Spleen (tissue), 13 donors: Measurements from ENCODE around the gene HSD17B7. TPM values are rescaled to one million over a fixed set of nuclear protein-coding genes. Genes with fewer than 3 reads are reported as not detected.
"Not testable (repeated sequence)": the region's sequence is repeated elsewhere in the genome, so short reads cannot be mapped to it uniquely, and the experiment has no call there.

Source experiments
- DNase-seq: peaks from one replicate; pipeline ENCODE4 v3.0.0-alpha.2; 2020
- H3K27ac ChIP-seq, 8 donors: fragments of 200-600 bp; sonication (generic) in 7 of 8; 1 replicate in 4 of 8; 2 replicates in 4 of 8; pipeline versions ENCODE4 v1.5.0 to v1.8.0; 2016 to 2021; ENCODE audit warnings: inconsistent platforms in 4 of 8, mild to moderate bottlenecking in 4 of 8, moderate library complexity in 1 of 8
- H3K27me3 ChIP-seq, 7 donors: fragments of 200-600 bp; sonication (generic) in 6 of 7; replicated peaks in 1 of 7; 1 replicate in 4 of 7; 2 replicates in 3 of 7; pipeline versions ENCODE4 v1.5.0 to v1.8.0; 2016 to 2021; ENCODE audit warnings: inconsistent platforms in 3 of 7, mild to moderate bottlenecking in 1 of 7
- H3K36me3 ChIP-seq, 6 donors: fragments of 200-600 bp; sonication (generic) in 5 of 6; 1 replicate in 4 of 6; 2 replicates in 2 of 6; pipeline versions ENCODE4 v1.5.0 to v1.8.0; 2016 to 2021; ENCODE audit warnings: inconsistent platforms in 2 of 6
- H3K4me1 ChIP-seq, 6 donors: fragments of 200-600 bp; sonication (generic) in 5 of 6; 1 replicate in 3 of 6; 2 replicates in 3 of 6; pipeline versions ENCODE4 v1.5.0 to v1.8.0; 2016 to 2021; ENCODE audit warnings: inconsistent platforms in 3 of 6
- H3K4me3 ChIP-seq, 8 donors: fragments of 200-600 bp; sonication (generic) in 7 of 8; 1 replicate in 4 of 8; 2 replicates in 4 of 8; pipeline versions ENCODE4 v1.5.0 to v1.8.0; 2016 to 2021; ENCODE audit warnings: inconsistent platforms in 4 of 8, mild to moderate bottlenecking in 4 of 8, moderate library complexity in 2 of 8
- H3K9me3 ChIP-seq, 8 donors: fragments of 200-600 bp; sonication (generic) in 7 of 8; 1 replicate in 4 of 8; 2 replicates in 4 of 8; pipeline versions ENCODE4 v1.5.0 to v1.8.0; 2016 to 2021; ENCODE audit warnings: inconsistent platforms in 4 of 8
- POLR2A ChIP-seq, 3 donors: fragments of 450-650 bp; IDR thresholded peaks; one replicate each; pipeline ENCODE4 v1.5.1; 2017; ENCODE audit warnings: antibody characterized with exemption in 3 of 3, mild to moderate bottlenecking in 1 of 3
- POLR2AphosphoS5 ChIP-seq, 3 donors: sonication (generic); formaldehyde crosslinking; IDR thresholded peaks; one replicate each; pipeline ENCODE4 v1.5.1; 2017; ENCODE audit warnings: antibody characterized with exemption in 3 of 3
- whole genome bisulfite sequencing, 5 donors: extraction: QIAGEN DNeasy Blood & Tissue Kit in 3 of 5; methylation state at CpG; one replicate each; pipeline versions ENCODE4 v1.1.5 to v1.1.7; 2013 to 2018; 5-methylcytosine and 5-hydroxymethylcytosine counted together
- intact Hi-C: fragments of 100-400 bp; cut with DNase I; formaldehyde crosslinking; loops from one replicate; pipeline ENCODE4 v1.15.0; 2023; ENCODE audit warnings: low total_unique reads
- long read RNA-seq, 2 donors: transcript quantifications; one replicate each; lab custom pipeline, GENCODE V29; 2026
- polyA plus RNA-seq, 3 donors: library from polyadenylated mRNA; stranded (reverse); fragments of 200-250 nt; gene quantifications; one replicate each; pipeline ENCODE4 v1.2.1, GENCODE V29; 2013
- total RNA-seq, 7 donors: library from RNA; depleted of rRNA in 3 of 7; stranded (reverse); fragments of >200 nt in 3 of 7; fragmentation: NEBNext Ultra II Directional in 4 of 7; extraction: Animal tissue kit (Norgen Biotek cat#: 25700) in 4 of 7; gene quantifications; one replicate each; pipeline versions ENCODE4 v1.1.0 to v1.2.1, GENCODE V29; 2016 to 2021
- TF ChIP-seq, protein P1 (sequence below), 11 experiments: fragments of 200-600 bp in 7 of 11; fragments of 450-650 bp in 4 of 11; sonication (generic) in 4 of 11; IDR thresholded peaks in 8 of 11; conservative IDR thresholded peaks in 3 of 11; 1 replicate in 7 of 11; 2 replicates in 4 of 11; pipeline versions ENCODE4 v1.4.0 to v1.8.0; 2016 to 2021; ENCODE audit warnings: antibody characterized with exemption in 11 of 11, inconsistent platforms in 4 of 11, mild to moderate bottlenecking in 1 of 11
- donor health status: healthy with polysubstance abuse.
- donor health status: DM: no; HTN: no; CAD: no; lungs with moderate emphysema.
- donor health status: DM: no; HTN: no; CAD: no.
- donor health status: Bipolar disorder and iron deficiency.
- donor health status: healthy.
- donor health status: DM: no; HTN: no; CAD: no.
- donor health status: DM: yes; HTN: yes; CAD: no.

HSD17B7 gene, protein sequence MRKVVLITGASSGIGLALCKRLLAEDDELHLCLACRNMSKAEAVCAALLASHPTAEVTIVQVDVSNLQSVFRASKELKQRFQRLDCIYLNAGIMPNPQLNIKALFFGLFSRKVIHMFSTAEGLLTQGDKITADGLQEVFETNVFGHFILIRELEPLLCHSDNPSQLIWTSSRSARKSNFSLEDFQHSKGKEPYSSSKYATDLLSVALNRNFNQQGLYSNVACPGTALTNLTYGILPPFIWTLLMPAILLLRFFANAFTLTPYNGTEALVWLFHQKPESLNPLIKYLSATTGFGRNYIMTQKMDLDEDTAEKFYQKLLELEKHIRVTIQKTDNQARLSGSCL
- total RNA-seq (10 to 100 TPM; 16.1 to 25.6 (median 20.7) TPM), polyA plus RNA-seq (10 to 100 TPM in 2 of 3 donors, 1 to 10 TPM in 1; 9.6 to 15.3 (median 11.4) TPM)
- long read RNA-seq, donor 1, partial matches to known transcripts, result 0 of 2 reads
- long read RNA-seq, donor 1, other reads (novel, unspliced or antisense), result 0 of 2 reads
- long read RNA-seq, donor 2, transcript HSD17B7-201 (9 exons, 1,190 nt), result major isoform, 6 of 7 reads
- long read RNA-seq, donor 2, partial matches to known transcripts, result 0 of 7 reads
- long read RNA-seq, donor 2, other reads (novel, unspliced or antisense), result 0 of 7 reads

DNA sequence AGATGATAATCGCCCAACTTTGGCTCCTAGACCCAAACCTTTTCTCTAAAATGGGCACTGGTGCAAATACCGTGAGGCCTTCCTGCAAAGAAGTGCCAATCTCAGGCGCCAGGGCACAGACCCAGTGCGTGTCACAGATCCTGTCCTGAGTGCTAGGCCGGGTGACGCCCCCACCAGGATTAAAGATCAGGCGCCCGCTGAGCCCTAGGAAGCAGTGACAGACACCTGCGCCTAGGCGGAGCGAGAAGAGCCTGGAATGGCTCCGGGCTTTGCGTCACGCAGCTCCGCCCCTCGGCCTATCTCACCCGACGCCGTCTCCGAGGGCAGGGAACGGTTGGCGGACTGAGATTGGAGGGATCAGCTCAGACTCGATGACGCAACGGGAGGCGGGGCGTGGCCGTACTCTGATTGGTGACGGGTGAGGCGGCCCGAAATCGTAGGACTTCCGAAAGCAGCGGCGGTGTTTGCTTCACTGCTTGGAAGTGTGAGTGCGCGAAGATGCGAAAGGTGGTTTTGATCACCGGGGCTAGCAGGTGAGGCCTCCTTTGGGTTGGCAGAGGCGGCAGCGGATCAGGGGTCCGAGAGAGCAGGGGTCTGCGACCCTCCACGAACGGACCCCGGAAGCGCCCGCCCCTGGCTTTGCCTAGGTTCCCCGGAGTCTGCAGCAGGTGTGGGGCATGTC is at the start of gene HSD17B7:
HSD17B7 (plus strand) TSS at position 400 of the 682 bp plus-strand sequence; CDS start at position 499, 99 bp downstream.
- peak; percentile 92 for DNase-seq
- Histone ChIP-seq H3K36me3 (peaks cover 0 to 20% (median 3%) of the 10 kb centered on the region in 6 donors), H3K27ac (peak within 1 kb of the TSS; percentile 84 to 91 (median 87)), H3K4me3 (peak within 1 kb of the TSS; percentile 30 to 67 (median 40))
- H3K9me3 ChIP-seq, H3K27me3 ChIP-seq, intact Hi-C loops, H3K4me1 ChIP-seq: not testable (repeated sequence)
- TF ChIP-seq, protein P1, sequence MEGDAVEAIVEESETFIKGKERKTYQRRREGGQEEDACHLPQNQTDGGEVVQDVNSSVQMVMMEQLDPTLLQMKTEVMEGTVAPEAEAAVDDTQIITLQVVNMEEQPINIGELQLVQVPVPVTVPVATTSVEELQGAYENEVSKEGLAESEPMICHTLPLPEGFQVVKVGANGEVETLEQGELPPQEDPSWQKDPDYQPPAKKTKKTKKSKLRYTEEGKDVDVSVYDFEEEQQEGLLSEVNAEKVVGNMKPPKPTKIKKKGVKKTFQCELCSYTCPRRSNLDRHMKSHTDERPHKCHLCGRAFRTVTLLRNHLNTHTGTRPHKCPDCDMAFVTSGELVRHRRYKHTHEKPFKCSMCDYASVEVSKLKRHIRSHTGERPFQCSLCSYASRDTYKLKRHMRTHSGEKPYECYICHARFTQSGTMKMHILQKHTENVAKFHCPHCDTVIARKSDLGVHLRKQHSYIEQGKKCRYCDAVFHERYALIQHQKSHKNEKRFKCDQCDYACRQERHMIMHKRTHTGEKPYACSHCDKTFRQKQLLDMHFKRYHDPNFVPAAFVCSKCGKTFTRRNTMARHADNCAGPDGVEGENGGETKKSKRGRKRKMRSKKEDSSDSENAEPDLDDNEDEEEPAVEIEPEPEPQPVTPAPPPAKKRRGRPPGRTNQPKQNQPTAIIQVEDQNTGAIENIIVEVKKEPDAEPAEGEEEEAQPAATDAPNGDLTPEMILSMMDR (IDR thresholded peaks at IDR 0.05 in 8 of 11, conservative IDR thresholded peaks at IDR 0.05 in 3 of 11), result peak in 5 of 11 experiments; percentile 8 to 31 (median 25)
- TF ChIP-seq POLR2AphosphoS5 (IDR thresholded peaks at IDR 0.05), result peak; percentile 65 to 77 (median 74)
- 1 to 13% (median 3%) methylated on average over 4 to 34 of the region's 49 CpGs for WGBS, 5 donors

DNA sequence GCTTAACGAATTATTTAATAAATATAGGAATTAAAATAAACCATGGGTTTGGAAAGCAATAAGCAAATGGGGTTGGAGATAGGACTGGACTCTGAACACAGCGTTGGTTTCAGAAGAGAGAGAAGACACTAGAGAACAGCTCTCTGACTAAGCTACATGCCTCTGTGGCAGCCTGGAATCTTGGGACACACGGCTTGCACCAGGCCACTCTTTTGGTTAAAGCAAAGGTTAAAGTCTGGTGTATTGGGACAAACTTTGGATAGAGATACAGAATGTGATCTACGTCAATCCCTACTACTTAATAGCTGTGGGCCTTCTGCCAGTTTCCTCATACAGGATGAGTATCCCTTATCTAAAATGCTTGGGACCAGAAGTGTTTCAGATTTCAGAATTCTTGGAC is 49.7 kb upstream of the HSD17B7 start:
- intact Hi-C loops, result no loop called here
- WGBS, 5 donors, result 76 to 87% (median 83%) methylated on average over 4 of the region's 4 CpGs
- Histone ChIP-seq H3K4me1 (no peaks in the 10 kb centered on the region), H3K9me3 (no peaks in the 10 kb centered on the region), H3K4me3 (no peak overlapping the region), H3K27ac (no peak overlapping the region), H3K36me3 (no peaks in the 10 kb centered on the region), H3K27me3 (no peaks in the 10 kb centered on the region)
- DNase-seq, result no peak
- TF ChIP-seq, protein P1 (IDR thresholded peaks at IDR 0.05 in 8 of 11, conservative IDR thresholded peaks at IDR 0.05 in 3 of 11), result no peak
- TF ChIP-seq POLR2AphosphoS5 (IDR thresholded peaks at IDR 0.05), result no peak
- no peak for TF ChIP-seq POLR2A (IDR thresholded peaks at IDR 0.05)

DNA sequence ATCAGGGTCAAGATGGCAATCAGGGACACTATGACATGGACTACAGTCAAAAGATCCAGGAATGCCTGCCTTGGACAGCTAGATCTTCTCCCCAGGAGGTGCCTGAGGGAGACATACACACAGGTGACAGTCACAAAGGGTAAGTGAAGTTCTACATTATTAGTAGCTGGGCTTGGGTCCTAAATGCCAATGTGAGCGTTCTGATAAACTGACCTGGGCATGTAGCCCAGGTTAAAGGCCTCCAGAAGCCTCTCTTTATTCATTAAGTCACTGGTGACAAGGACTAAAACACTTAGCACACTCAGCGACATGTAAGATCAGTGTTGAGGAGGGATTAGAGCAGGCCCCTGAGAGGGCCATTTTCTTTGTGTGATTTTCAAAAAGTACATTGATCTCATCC is 48.9 kb upstream of the HSD17B7 start:
- Histone ChIP-seq H3K27ac (no peak overlapping the region), H3K36me3 (no peaks in the 10 kb centered on the region), H3K4me1 (no peaks in the 10 kb centered on the region), H3K4me3 (no peak overlapping the region), H3K9me3 (peaks cover 0 to 8% (median 0%) of the 10 kb centered on the region in 8 donors), H3K27me3 (no peaks in the 10 kb centered on the region)
- intact Hi-C loops, result no loop called here
- DNase-seq, result no peak
- TF ChIP-seq POLR2A (IDR thresholded peaks at IDR 0.05) (no peak), POLR2AphosphoS5 (IDR thresholded peaks at IDR 0.05) (no peak)
- TF ChIP-seq, protein P1 (IDR thresholded peaks at IDR 0.05 in 8 of 11, conservative IDR thresholded peaks at IDR 0.05 in 3 of 11), result no peak
- 74 to 89% (median 84%) methylated on average over 2 of the region's 2 CpGs for WGBS, 5 donors

DNA sequence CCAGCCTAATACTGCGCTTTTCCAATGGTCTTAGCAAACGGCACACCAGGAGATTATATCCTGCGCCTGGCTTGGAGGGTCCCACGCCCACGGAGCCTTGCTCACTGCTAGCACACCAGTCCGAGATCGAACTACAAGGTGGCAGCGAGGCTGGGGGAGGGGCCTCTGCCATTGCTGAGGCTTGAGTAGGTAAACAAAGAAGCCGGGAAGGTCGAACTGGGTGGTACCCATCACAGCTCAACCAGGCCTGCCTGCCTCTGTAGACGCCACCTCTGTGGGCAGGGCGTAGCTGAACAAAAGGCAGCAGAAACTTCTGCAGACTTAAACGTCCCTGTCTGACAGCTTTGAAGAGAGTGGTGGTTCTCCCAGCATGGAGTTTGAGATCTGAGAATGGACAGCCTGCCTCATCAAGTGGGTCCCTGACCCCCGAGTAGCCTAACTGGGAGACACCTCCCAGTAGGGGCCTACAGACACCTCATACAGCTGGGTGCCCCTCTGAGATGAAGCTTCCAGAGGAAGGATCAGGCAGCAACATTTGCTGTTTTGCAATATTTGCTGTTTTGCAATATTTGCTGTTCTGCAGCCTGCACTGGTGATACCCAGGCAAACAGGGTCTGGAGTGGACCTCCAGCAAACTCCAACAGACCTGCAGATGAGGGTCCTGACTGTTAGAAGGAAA is 44.1 kb upstream of the HSD17B7 start:
- H3K4me1 ChIP-seq, DNase-seq, H3K36me3 ChIP-seq, H3K27ac ChIP-seq, H3K4me3 ChIP-seq, H3K9me3 ChIP-seq, H3K27me3 ChIP-seq, intact Hi-C loops: not testable (repeated sequence)
- 91 to 97% (median 93%) methylated on average over 12 to 14 of the region's 14 CpGs for WGBS, 5 donors
